ENCODE data around the gene UNC5CL.
"Not testable (repeated sequence)": the region's sequence is repeated elsewhere in the genome, so short reads cannot be mapped to it uniquely, and the experiment has no call there.

The UNC5CL gene

GRCh38 chr6:41037107-41037900 lies 1.7 kb downstream of the UNC5CL start:
- no peak for DNase-seq (ENCODE audit: low read depth)

GRCh38 chr6:41036601-41037000 lies 2.4 kb downstream of the UNC5CL start:
- no peak for DNase-seq (ENCODE audit: low read depth)

- no peak for DNase-seq (ENCODE audit: low read depth)
Observed at GRCh38 chr6:41036186-41036585, 2.8 kb downstream of the UNC5CL start.

- DNase-seq (ENCODE audit: low read depth): no peak
Observed at GRCh38 chr6:41033776-41034175, 5.2 kb downstream of the UNC5CL start.

- DNase-seq (ENCODE audit: low read depth): no peak
Observed at GRCh38 chr6:41032830-41033229, 6.2 kb downstream of the UNC5CL start.

GRCh38 chr6:41028561-41029412 lies 10.2 kb downstream of the UNC5CL start:
- DNase-seq (ENCODE audit: low read depth): peak; percentile 1

GRCh38 chr6:41027799-41028560 lies 11.0 kb downstream of the UNC5CL start:
- DNase-seq (ENCODE audit: low read depth): peak; percentile 61

GRCh38 chr6:41027241-41027640 lies 11.8 kb downstream of the UNC5CL start:
- no peak for DNase-seq (ENCODE audit: low read depth)

- DNase-seq (ENCODE audit: low read depth): no peak
Observed at GRCh38 chr6:41025966-41026530, 13.0 kb downstream of the UNC5CL start.

- DNase-seq (ENCODE audit: low read depth): no peak
Observed at GRCh38 chr6:41023114-41023513, 15.9 kb downstream of the UNC5CL start.

- no peak for DNase-seq (ENCODE audit: low read depth)
Observed at GRCh38 chr6:41022294-41022693, 16.7 kb downstream of the UNC5CL start.

- no peak for DNase-seq (ENCODE audit: low read depth)
Observed at GRCh38 chr6:41021832-41022231, 17.2 kb downstream of the UNC5CL start.

GRCh38 chr6:41017663-41018062 lies 21.4 kb downstream of the UNC5CL start:
- no peak for DNase-seq (ENCODE audit: low read depth)

GRCh38 chr6:41015860-41016259 lies 23.2 kb downstream of the UNC5CL start:
- DNase-seq (ENCODE audit: low read depth): not testable (repeated sequence)

- DNase-seq (ENCODE audit: low read depth): no peak
Observed at GRCh38 chr6:41014780-41015179, 24.2 kb downstream of the UNC5CL start.

GRCh38 chr6:41013466-41014153 lies 25.4 kb downstream of the UNC5CL start:
- DNase-seq (ENCODE audit: low read depth): no peak

- no peak for DNase-seq (ENCODE audit: low read depth)
Observed at GRCh38 chr6:41011673-41012072, 27.3 kb downstream of the UNC5CL start.

GRCh38 chr6:41009669-41010068 lies 29.4 kb downstream of the UNC5CL start:
- DNase-seq (ENCODE audit: low read depth): no peak

GRCh38 chr6:41008011-41008410 lies 31.0 kb downstream of the UNC5CL start:
- DNase-seq (ENCODE audit: low read depth): no peak

- not testable (repeated sequence) for DNase-seq (ENCODE audit: low read depth)
Observed at GRCh38 chr6:41006980-41007379, 32.0 kb downstream of the UNC5CL start.

- DNase-seq (ENCODE audit: low read depth): peak; percentile 36
Observed at GRCh38 chr6:41006217-41006616, 32.8 kb downstream of the UNC5CL start.
